Osteoblast (primary cell): ENCODE results near the gene ATL3. TPM values are rescaled to one million over a fixed set of nuclear protein-coding genes. Genes with fewer than 3 reads are reported as not detected.

Experiments
- DNase-seq: peaks from one replicate; pipeline ENCODE4 v3.0.0; 2011; ENCODE audit warnings: low spot score, mixed read lengths; ENCODE audit not compliant: insufficient read length; ENCODE audit errors: missing footprints
- H2AFZ ChIP-seq: 2 replicates; pipeline ENCODE4 v1.6.0; 2011; ENCODE audit warnings: mild to moderate bottlenecking, low read length
- H3K27ac ChIP-seq: 2 replicates; pipeline ENCODE4 v1.5.1; 2011; ENCODE audit warnings: mild to moderate bottlenecking, low read depth, low read length, moderate library complexity
- H3K27me3 ChIP-seq: 2 replicates; pipeline ENCODE4 v1.6.0; 2012; ENCODE audit warnings: mild to moderate bottlenecking, control low read depth, inconsistent platforms, low read length, moderate library complexity; ENCODE audit not compliant: insufficient read depth
- H3K36me3 ChIP-seq: 2 replicates; pipeline ENCODE4 v1.5.1; 2011; ENCODE audit warnings: mild to moderate bottlenecking, low read length, control low read depth, moderate library complexity; ENCODE audit not compliant: insufficient read depth
- H3K4me1 ChIP-seq: 2 replicates; pipeline ENCODE4 v1.5.1; 2011; ENCODE audit warnings: mild to moderate bottlenecking, low read length, control low read depth, moderate library complexity; ENCODE audit not compliant: insufficient read depth
- H3K4me2 ChIP-seq: 2 replicates; pipeline ENCODE4 v1.6.0; 2011; ENCODE audit warnings: mild to moderate bottlenecking, low read length; ENCODE audit not compliant: insufficient read depth
- H3K4me3 ChIP-seq: fragments of 200-600 bp; sonication (generic); 3 replicates; pipeline ENCODE4 v1.5.1; 2012; ENCODE audit warnings: mild to moderate bottlenecking, low read length, inconsistent platforms; ENCODE audit not compliant: insufficient read depth
- H3K79me2 ChIP-seq: 2 replicates; pipeline ENCODE4 v1.6.0; 2012; ENCODE audit warnings: mild to moderate bottlenecking, low read length, control low read depth, inconsistent platforms; ENCODE audit not compliant: insufficient read depth
- H3K9me3 ChIP-seq: 2 replicates; pipeline ENCODE4 v1.5.1; 2011; ENCODE audit warnings: low read depth, low read length, control low read depth
- H4K20me1 ChIP-seq: 2 replicates; pipeline ENCODE4 v1.6.0; 2012; ENCODE audit warnings: mild to moderate bottlenecking, low read length, control low read depth; ENCODE audit not compliant: insufficient read depth
- CTCF ChIP-seq: IDR thresholded peaks from 2 replicates; pipeline ENCODE4 v1.5.1; 2011; ENCODE audit warnings: mild to moderate bottlenecking, low read depth, low read length, moderate library complexity; ENCODE audit errors: extremely low read depth
- total RNA-seq: library from RNA; depleted of rRNA; stranded (reverse); fragments of >200 nt; gene quantifications from 2 replicates; pipeline ENCODE4 v1.2.3, GENCODE V29; 2012

Gene ATL3
- total RNA-seq, 1 donor: 300 TPM

GRCh38 chr11:63710476-63711217 is 39.5 kb upstream of the ATL3 start:
- Histone ChIP-seq H3K4me3 (no peak overlapping the region), H3K4me1 (peaks cover 19% of the 10 kb centered on the region), H3K79me2 (peaks cover 79% of the 10 kb centered on the region), H3K4me2 (peak overlapping the region; percentile 14), H2AFZ (no peak overlapping the region), H4K20me1 (peaks cover 3% of the 10 kb centered on the region), H3K27me3 (no peaks in the 10 kb centered on the region), H3K36me3 (no peaks in the 10 kb centered on the region), H3K9me3 (no peaks in the 10 kb centered on the region), H3K27ac (peak overlapping the region; percentile 67)
- TF ChIP-seq CTCF: peak; percentile 35
- DNase-seq: peak; percentile 56

GRCh38 chr11:63709336-63709884 is 38.2 kb upstream of the ATL3 start:
- H3K9me3 ChIP-seq: no peaks in the 10 kb centered on the region
- H3K79me2 ChIP-seq: peaks cover 80% of the 10 kb centered on the region
- H3K27me3 ChIP-seq: no peaks in the 10 kb centered on the region
- H3K27ac ChIP-seq: no peak overlapping the region
- H3K4me3 ChIP-seq: no peak overlapping the region
- H4K20me1 ChIP-seq: peaks cover 3% of the 10 kb centered on the region
- no peaks in the 10 kb centered on the region for H3K36me3 ChIP-seq
- peak overlapping the region; percentile 24 for H3K4me2 ChIP-seq
- H3K4me1 ChIP-seq: peaks cover 25% of the 10 kb centered on the region
- no peak overlapping the region for H2AFZ ChIP-seq
- TF ChIP-seq CTCF: no peak
- peak; percentile 80 for DNase-seq

GRCh38 chr11:63708764-63709163 is 37.6 kb upstream of the ATL3 start:
- no peak overlapping the region for H3K4me2 ChIP-seq
- TF ChIP-seq CTCF: no peak
- no peaks in the 10 kb centered on the region for H3K27me3 ChIP-seq
- H3K4me3 ChIP-seq: no peak overlapping the region
- no peak overlapping the region for H2AFZ ChIP-seq
- H3K36me3 ChIP-seq: no peaks in the 10 kb centered on the region
- H4K20me1 ChIP-seq: peaks cover 3% of the 10 kb centered on the region
- H3K4me1 ChIP-seq: peaks cover 28% of the 10 kb centered on the region
- H3K27ac ChIP-seq: no peak overlapping the region
- H3K79me2 ChIP-seq: peaks cover 81% of the 10 kb centered on the region
- no peaks in the 10 kb centered on the region for H3K9me3 ChIP-seq
- no peak for DNase-seq

GRCh38 chr11:63705526-63705925 is 34.4 kb upstream of the ATL3 start:
- Histone ChIP-seq H2AFZ (no peak overlapping the region), H3K27ac (peak overlapping the region; percentile 44), H3K4me2 (peak overlapping the region; percentile 55), H4K20me1 (peaks cover 4% of the 10 kb centered on the region), H3K4me3 (no peak overlapping the region), H3K36me3 (no peaks in the 10 kb centered on the region), H3K27me3 (no peaks in the 10 kb centered on the region), H3K9me3 (no peaks in the 10 kb centered on the region), H3K79me2 (peaks cover 73% of the 10 kb centered on the region), H3K4me1 (peaks cover 25% of the 10 kb centered on the region)
- no peak for TF ChIP-seq CTCF
- no peak for DNase-seq
